ENCODE results near the gene CAPN9. TPM values are rescaled to one million over a fixed set of nuclear protein-coding genes. Genes with fewer than 3 reads are reported as not detected.

CAPN9 gene
- total RNA-seq, 1 donor from 2014 or later, result 0.19 TPM

DNA sequence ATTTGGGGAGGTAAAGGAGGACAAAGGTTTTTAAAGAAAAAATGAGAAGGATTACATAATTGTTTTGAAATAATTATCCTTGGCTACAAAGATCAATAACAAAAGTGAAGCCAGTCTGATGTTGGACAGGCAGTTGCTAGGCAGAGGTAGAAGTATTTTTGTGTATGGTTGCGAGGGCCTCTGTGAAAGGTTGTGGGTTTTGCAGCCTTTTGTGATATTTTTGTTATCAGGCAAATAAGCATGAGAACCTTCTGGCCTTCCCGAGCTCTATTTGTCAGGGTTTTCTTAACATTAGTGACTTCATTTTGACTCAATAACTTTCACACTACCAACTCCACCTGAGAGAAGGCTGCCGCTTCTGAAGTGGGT lies 39.2 kb downstream of the CAPN9 start:
- peaks cover 3% of the 10 kb centered on the region for H3K36me3 Mint-ChIP-seq
- Histone ChIP-seq H3K36me3 (no peaks in the 10 kb centered on the region), H3K4me2 (no peak overlapping the region), H3K9ac (no peak overlapping the region), H3K27ac (no peak overlapping the region), H3F3A (ENCODE audit: low read depth) (peaks cover 4% of the 10 kb centered on the region), H4K20me1 (ENCODE audit: low read depth) (no peaks in the 10 kb centered on the region), H3K79me2 (ENCODE audit: low read depth) (no peaks in the 10 kb centered on the region), H3K4me3 (no peak overlapping the region), H3K27me3 (peaks cover 10% of the 10 kb centered on the region), H3K9me3 (ENCODE audit: low read depth) (no peaks in the 10 kb centered on the region), H3K4me1 (peaks cover 17% of the 10 kb centered on the region), H2AFZ (replicated peaks) (no peak overlapping the region)
- DNase-seq (ENCODE audit: low spot score), result no peak
- peaks cover 7% of the 10 kb centered on the region for H3K9me3 Mint-ChIP-seq
- peaks cover 42% of the 10 kb centered on the region for H3K4me1 Mint-ChIP-seq
- H3K27ac Mint-ChIP-seq, result peak overlapping the region; percentile 91
- H3K4me3 Mint-ChIP-seq, result peak overlapping the region; percentile 4
- TF ChIP-seq CTCF (IDR thresholded peaks at IDR 0.05), result no peak
- no peaks in the 10 kb centered on the region for H3K27me3 Mint-ChIP-seq (ENCODE audit: insufficient read depth, low read depth)

DNA sequence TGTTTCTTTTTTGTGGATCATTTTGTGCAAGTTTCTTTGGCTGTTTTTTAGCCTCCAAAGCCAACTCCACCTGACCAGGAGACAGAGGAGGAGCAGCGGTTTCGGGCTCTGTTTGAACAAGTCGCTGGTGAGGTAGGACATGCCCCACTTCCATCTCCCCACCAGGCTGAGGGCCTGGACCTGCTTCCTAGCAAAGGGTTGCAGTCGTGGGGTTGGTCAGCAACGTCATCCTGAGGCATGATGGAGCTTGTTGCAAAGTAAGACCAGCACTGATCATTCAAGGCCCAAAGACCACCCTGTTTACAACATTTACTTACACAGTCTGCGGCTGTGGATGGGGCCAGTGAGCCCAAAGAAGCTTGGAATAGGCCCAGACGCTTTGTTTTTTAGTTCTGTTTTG lies 40.3 kb downstream of the CAPN9 start:
- Histone ChIP-seq H3K9ac (no peak overlapping the region), H4K20me1 (ENCODE audit: low read depth) (no peaks in the 10 kb centered on the region), H3F3A (ENCODE audit: low read depth) (peaks cover 4% of the 10 kb centered on the region), H3K79me2 (ENCODE audit: low read depth) (no peaks in the 10 kb centered on the region), H3K36me3 (no peaks in the 10 kb centered on the region), H3K4me3 (no peak overlapping the region), H3K4me1 (peaks cover 11% of the 10 kb centered on the region), H3K4me2 (no peak overlapping the region), H3K27me3 (peaks cover 9% of the 10 kb centered on the region), H2AFZ (replicated peaks) (no peak overlapping the region), H3K27ac (no peak overlapping the region), H3K9me3 (ENCODE audit: low read depth) (no peaks in the 10 kb centered on the region)
- H3K27me3 Mint-ChIP-seq (ENCODE audit: insufficient read depth, low read depth), result no peaks in the 10 kb centered on the region
- peaks cover 7% of the 10 kb centered on the region for H3K9me3 Mint-ChIP-seq
- no peak for TF ChIP-seq EZH2phosphoT487 (IDR thresholded peaks at IDR 0.05)
- TF ChIP-seq EZH2 (IDR thresholded peaks at IDR 0.05), result no peak
- no peak for TF ChIP-seq CTCF (IDR thresholded peaks at IDR 0.05)
- no peak for DNase-seq (ENCODE audit: low spot score)
- H3K4me1 Mint-ChIP-seq, result peaks cover 32% of the 10 kb centered on the region
- no peak overlapping the region for H3K27ac Mint-ChIP-seq
- H3K36me3 Mint-ChIP-seq, result peaks cover 3% of the 10 kb centered on the region
- no peak overlapping the region for H3K4me3 Mint-ChIP-seq

DNA sequence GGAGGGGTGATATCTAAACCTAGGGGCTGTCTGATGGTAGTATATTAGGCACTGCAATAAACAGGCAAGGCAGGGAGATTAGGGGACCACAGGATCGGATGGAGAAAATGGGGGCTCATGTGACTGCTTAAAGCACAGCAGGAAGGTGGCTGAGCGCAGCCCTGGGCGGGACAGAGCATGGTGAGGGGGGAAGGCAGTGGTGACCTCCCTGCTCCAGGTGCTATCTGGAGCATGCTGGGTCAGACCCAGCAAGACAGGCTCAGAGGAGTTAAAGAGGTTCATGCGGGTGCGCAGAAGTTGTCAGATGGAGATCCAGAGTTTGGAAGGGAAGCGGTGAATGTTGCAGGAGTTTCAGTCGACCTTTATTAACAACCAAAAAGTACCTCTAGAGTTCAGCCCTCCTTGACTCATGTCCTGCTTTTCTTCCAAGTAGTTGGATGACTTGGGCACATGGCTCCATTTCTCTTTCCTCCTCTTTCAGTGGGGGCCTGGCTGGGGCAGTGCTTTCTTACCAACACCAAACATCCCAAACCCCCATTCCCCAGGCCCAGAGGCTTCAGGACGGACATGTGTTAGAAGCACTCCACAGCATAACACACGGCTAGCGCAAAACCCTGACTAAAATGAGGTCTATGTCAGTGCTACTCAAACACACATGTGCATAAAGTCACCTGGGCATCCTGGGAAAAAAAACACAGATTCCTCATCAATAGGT lies 41.5 kb downstream of the CAPN9 start:
- DNase-seq (ENCODE audit: low spot score), result no peak
- no peak overlapping the region for H3K27ac Mint-ChIP-seq
- H3K9ac ChIP-seq, result no peak overlapping the region
- H3F3A ChIP-seq (ENCODE audit: low read depth), result peaks cover 4% of the 10 kb centered on the region
- H2AFZ ChIP-seq (replicated peaks), result no peak overlapping the region
- H3K27ac ChIP-seq, result no peak overlapping the region
- H3K36me3 ChIP-seq, result no peaks in the 10 kb centered on the region
- H3K36me3 Mint-ChIP-seq, result peaks cover 3% of the 10 kb centered on the region
- peaks cover 2% of the 10 kb centered on the region for H3K27me3 Mint-ChIP-seq (ENCODE audit: insufficient read depth, low read depth)
- H3K9me3 Mint-ChIP-seq, result peaks cover 6% of the 10 kb centered on the region
- H3K79me2 ChIP-seq (ENCODE audit: low read depth), result no peaks in the 10 kb centered on the region
- H4K20me1 ChIP-seq (ENCODE audit: low read depth), result no peaks in the 10 kb centered on the region
- peaks cover 11% of the 10 kb centered on the region for H3K4me1 ChIP-seq
- no peaks in the 10 kb centered on the region for H3K9me3 ChIP-seq (ENCODE audit: low read depth)
- no peak overlapping the region for H3K4me3 Mint-ChIP-seq
- no peak overlapping the region for H3K4me3 ChIP-seq
- TF ChIP-seq EZH2 (IDR thresholded peaks at IDR 0.05), result no peak
- TF ChIP-seq CTCF (IDR thresholded peaks at IDR 0.05), result no peak
- TF ChIP-seq EZH2phosphoT487 (IDR thresholded peaks at IDR 0.05), result no peak
- H3K4me1 Mint-ChIP-seq, result peaks cover 36% of the 10 kb centered on the region
- peaks cover 8% of the 10 kb centered on the region for H3K27me3 ChIP-seq
- no peak overlapping the region for H3K4me2 ChIP-seq

All from neural progenitor cell (in vitro differentiated cells).